CD4-positive, alpha-beta T cell treated with Interleukin-6 at 100 ng/mL for 8 hours (primary cell): ENCODE measurements around the gene TRMT2B.
"Not testable (repeated sequence)": the region's sequence is repeated elsewhere in the genome, so short reads cannot be mapped to it uniquely, and the experiment has no call there.

ENCODE experiments used
- DNase-seq: peaks from one replicate; pipeline ENCODE4 v3.0.0-alpha.2; 2020; ENCODE audit warnings: mixed read lengths, low spot score

The TRMT2B gene

GRCh38 chrX:101051549-101052302, at the start of gene TRMT2B:
TRMT2B (minus strand) TSS chrX:101052111; CDS start chrX:101042289, 9,822 bp downstream.
- DNase-seq: peak; percentile 79

- DNase-seq: peak; percentile 94
Measured at GRCh38 chrX:101097546-101098453, 45.9 kb upstream of the TRMT2B start, which contains the start of gene CENPI. CENPI (plus strand) TSS chrX:101098204; CDS start chrX:101101071, 2,867 bp downstream.

GRCh38 chrX:101091817-101092216, 39.9 kb upstream of the TRMT2B start:
- DNase-seq: no peak

DNA sequence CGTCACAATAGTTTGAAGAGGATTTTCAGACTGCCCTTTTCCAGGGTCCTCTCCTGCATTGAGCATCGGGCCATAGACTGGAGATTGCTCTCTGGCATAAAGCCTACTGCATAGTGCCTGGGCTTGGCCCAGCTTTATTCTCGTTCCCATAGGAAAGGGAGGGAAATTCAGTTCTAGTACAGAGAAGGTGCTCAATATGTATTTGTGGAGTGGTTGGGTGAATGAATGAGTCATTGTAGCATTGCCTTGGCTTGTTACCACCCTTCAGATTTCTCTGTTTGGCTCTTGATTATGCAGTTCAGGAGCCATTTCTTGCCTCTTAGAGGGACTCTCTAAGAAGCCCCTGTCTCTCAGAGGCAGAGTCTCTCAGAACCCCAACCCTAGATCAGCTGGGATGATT, 29.3 kb upstream of the TRMT2B start:
- DNase-seq: no peak

- no peak for DNase-seq
Measured at GRCh38 chrX:101080326-101081124, 28.6 kb upstream of the TRMT2B start.

DNA sequence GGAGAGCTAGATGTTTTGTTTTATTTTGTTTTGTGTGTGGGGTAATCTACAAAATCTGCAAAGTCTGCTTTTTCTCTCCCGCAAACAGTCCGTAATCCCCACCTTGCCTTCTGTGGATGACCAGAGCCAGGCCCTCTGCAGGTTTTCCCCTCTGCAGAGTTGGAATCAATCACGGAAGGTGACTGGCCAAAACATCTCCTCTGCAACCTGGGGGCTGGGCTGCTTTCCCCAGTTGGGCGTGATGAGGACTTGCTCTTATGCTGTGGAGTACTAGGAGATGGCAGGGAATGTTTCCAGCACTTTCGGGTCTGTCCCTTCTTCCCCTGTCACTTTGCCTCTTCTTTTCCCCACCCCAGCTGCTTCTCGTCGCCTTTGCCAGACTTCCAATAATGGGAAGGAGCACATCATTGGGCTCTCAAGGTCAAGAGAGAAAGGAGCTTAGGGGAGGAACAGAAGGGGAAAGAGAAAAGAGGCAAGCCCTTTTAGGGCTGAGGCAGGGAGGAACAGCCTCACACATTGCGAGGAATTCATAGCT, 27.9 kb upstream of the TRMT2B start:
- no peak for DNase-seq

DNA sequence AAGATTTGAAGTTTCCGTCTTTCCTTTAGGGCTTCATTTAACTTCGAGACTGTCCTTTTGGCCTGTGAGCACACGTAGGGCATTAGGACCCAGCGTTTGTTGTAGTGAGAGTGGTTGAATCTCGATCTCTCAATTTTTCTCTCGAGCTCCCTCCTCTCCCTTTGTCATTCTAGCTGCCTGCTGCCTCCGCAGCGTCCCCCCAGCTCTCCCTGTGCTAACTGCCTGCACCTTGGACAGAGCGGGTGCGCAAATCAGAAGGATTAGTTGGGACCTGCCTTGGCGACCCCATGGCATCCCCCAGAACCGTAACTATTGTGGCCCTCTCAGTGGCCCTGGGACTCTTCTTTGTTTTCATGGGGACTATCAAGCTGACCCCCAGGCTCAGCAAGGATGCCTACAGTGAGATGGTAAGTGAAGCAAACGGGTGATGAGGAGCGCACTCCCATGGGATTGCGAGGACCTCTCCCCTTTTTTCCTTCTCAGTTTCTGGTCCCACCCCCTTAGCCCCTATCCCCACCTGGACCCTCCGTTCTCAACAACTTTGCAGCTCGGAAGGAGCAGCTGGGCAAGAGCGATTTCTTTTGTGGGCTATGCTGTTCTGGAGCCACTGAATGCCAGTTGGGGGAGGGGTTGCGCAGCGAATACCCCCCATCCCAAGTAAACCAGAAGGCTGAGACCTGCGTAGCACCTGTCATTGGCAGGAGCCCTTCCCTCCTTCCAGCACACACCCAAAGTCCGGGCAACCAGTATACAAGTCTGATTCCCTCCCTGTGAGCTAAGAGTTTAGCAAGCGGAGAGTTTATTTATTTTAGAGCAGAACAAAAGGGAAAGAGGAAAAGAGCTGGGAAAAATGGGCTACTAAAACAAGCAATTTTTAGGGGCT, 27.0 kb upstream of the TRMT2B start, which contains the start of gene TMEM35A:
TMEM35A (plus strand) TSS at position 164 of the 883 bp plus-strand sequence; CDS start at position 288, 124 bp downstream.
- DNase-seq: no peak

DNA sequence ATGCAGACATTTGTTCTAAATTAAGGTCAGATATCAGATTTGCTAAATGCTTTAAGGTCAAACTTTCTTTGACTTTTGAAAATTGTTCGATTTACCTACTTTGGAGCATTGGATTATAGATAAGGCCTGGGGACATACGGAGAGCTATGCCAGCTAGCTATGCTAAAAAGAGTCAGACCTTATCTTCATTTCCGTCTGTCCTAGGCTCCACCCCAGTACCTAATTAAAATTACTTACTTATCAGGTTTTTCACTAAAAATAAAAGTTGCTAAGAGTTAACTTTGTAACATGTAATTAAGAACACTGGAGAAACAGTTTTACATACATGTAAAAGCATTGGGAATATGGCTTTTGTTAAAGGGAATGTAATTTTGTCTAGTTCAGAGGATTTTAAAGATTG, 19.7 kb upstream of the TRMT2B start:
- DNase-seq: no peak

DNA sequence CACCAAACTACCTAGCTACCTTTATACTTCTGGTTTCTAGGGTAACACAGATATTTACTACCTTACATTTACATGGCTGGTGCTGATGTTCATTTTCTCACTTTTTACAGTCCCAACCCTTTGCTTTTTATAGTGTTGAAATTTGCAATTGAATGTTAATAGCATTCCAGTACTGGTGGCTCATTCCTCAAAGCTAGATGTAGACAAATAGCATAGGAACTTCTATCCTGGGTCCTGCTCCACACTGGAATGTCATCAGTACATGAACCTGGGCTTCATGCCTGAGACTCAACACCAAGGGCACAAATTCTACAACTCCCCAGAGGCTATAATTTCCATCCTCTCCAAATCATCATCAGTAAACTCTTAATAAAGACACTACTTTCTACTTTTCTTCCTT, 10.3 kb upstream of the TRMT2B start:
- no peak for DNase-seq

- no peak for DNase-seq
Measured at GRCh38 chrX:101057093-101057714, 5.3 kb upstream of the TRMT2B start.

DNA sequence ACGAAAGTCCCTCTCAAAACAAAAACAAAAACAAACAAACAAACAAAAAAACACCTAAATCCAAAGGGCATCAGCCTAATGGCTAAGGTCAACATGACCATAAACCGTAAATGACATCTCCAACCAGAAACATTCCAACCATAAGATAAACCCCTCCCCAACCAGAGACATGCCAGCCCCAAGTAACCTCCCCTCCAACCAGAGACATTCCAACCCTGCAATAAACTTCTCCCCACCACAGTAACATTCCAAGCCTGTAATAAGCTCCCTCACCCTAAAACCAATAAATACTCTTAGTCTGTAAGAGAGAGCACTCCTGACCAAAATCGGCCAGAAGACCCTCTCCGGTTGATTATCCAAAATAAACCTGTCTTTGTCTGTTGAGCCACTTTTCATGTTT, 4.6 kb upstream of the TRMT2B start:
- DNase-seq: not testable (repeated sequence)

DNA sequence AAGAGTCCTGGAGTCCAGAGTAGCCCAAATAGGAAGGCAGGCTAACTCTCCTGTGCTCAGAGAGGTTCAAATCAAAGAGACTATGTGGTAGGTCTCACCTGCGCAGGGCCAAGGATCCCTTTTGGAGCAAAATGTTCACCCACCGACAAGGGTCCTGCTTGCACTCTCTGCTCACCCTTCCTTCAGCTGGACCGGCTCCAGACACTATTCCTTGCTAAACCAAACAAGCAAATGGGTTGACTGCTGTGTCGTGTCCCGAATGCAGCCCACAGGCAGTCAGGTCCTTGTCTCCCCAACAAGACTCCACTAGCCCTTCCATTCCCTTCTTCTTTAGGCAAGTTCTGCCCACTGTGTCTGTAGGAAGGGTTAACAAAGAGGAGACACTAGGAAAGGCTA, 760 bp downstream of the TRMT2B start:
- DNase-seq: no peak

DNA sequence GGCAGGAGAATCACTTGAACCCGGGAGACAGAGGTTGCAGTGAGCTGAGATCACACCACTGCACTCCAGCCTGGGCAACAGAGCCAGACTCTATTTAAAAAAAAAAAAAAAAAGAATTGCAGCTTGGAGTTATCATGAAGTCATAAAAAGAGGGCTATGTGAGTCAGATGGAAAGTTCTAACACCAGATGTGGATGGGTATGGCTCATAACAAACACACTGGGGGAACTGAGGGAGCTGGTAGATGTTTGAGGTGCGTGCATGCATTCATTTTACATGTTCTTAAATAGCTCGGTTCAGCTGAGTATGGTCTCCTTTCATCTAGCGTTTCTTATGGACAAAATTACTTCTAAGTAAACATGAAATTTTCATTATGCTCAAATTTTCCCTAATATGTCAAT, 11.7 kb downstream of the TRMT2B start:
- DNase-seq: no peak

GRCh38 chrX:101037231-101037630, 14.7 kb downstream of the TRMT2B start:
- DNase-seq: no peak

- DNase-seq: no peak
Measured at GRCh38 chrX:101029665-101030064, 22.2 kb downstream of the TRMT2B start.

DNA sequence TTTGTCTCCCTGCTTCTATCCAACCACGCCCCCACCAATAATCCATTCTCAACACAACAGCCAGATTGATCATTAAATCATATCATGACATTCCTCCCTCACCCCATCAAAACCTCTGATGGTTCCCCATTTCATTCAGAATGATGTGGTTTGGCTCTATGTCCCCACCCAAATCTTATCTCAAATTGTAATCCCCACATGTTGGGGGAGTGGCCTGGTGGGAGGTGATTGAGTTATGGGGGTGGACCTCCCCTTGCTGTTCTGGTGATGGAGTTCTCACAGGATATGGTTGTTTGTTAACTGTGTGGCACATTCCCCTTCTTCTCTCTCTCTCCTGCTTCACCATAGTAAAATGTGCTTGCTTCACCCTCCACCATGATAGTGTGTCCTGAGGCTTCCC, 23.3 kb downstream of the TRMT2B start:
- DNase-seq: no peak

GRCh38 chrX:101025126-101025525, 26.8 kb downstream of the TRMT2B start:
- DNase-seq: no peak

- no peak for DNase-seq
Measured at GRCh38 chrX:101022020-101022419, 29.9 kb downstream of the TRMT2B start.

DNA sequence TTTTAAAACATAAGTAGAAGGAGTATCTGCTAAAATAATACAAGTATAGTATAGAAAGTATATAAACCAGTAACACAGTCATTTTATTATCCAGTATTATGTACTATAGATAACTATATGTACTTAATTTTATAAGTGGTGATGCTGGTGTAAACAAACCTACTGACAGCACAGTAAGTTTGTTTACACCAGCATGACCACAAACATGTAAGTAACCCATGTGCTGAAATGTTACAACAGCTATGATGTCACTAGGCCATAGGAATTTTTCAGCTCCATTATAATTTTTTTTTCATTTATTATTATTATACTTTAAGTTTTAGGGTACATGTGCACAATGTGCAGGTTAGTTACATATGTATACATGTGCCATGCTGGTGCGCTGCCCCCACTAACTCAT, 39.9 kb downstream of the TRMT2B start:
- DNase-seq: not testable (repeated sequence)

GRCh38 chrX:101009090-101009489, 42.8 kb downstream of the TRMT2B start:
- DNase-seq: no peak
